Trophoblast cell (in vitro differentiated cells and primary cell): Measurements from ENCODE around the gene HPRT1.

ENCODE experiments used
- DNase-seq, 2 donors: peaks; one replicate each; pipeline ENCODE4 v3.0.0-alpha.2; 2016
- H2AFZ ChIP-seq: 2 replicates; pipeline ENCODE4 v1.6.1; 2013; ENCODE audit warnings: low read length, moderate library complexity, mild to moderate bottlenecking; ENCODE audit not compliant: insufficient read depth, poor library complexity
- H2AK5ac ChIP-seq: 2 replicates; pipeline ENCODE4 v1.6.1; 2013; ENCODE audit warnings: mild to moderate bottlenecking, low read length
- H2BK120ac ChIP-seq: 2 replicates; pipeline ENCODE4 v1.6.1; 2013; ENCODE audit warnings: low read length, mild to moderate bottlenecking, moderate library complexity; ENCODE audit not compliant: insufficient read depth, poor library complexity
- H2BK12ac ChIP-seq: 2 replicates; pipeline ENCODE4 v1.6.1; 2013; ENCODE audit warnings: mild to moderate bottlenecking, low read length, moderate library complexity
- H2BK5ac ChIP-seq: 2 replicates; pipeline ENCODE4 v1.6.1; 2013; ENCODE audit warnings: low read length, low read depth, moderate library complexity, mild to moderate bottlenecking; ENCODE audit not compliant: poor library complexity
- H3K14ac ChIP-seq: 2 replicates; pipeline ENCODE4 v1.6.1; 2013; ENCODE audit warnings: mild to moderate bottlenecking, low read length
- H3K18ac ChIP-seq: 2 replicates; pipeline ENCODE4 v1.6.1; 2013; ENCODE audit warnings: mild to moderate bottlenecking, low read length
- H3K23ac ChIP-seq: 2 replicates; pipeline ENCODE4 v1.6.1; 2013; ENCODE audit warnings: low read length
- H3K27ac ChIP-seq: 2 replicates; pipeline ENCODE4 v1.5.1; 2013; ENCODE audit warnings: low read depth, mild to moderate bottlenecking, inconsistent platforms, low read length, moderate library complexity
- H3K27me3 ChIP-seq: 2 replicates; pipeline ENCODE4 v1.6.1; 2013; ENCODE audit warnings: inconsistent platforms, mild to moderate bottlenecking, low read length, moderate library complexity; ENCODE audit not compliant: insufficient read depth
- H3K36me3 ChIP-seq, 2 experiments: 1 replicate in 1 of 2; 2 replicates in 1 of 2; pipeline ENCODE4 v1.6.1; 2013; ENCODE audit warnings: low read length in 2 of 2, mild to moderate bottlenecking in 2 of 2, moderate library complexity in 1 of 2; ENCODE audit not compliant: insufficient read depth in 2 of 2, control insufficient read depth in 1 of 2
- H3K4ac ChIP-seq: 2 replicates; pipeline ENCODE4 v1.6.1; 2013; ENCODE audit warnings: low read depth, mild to moderate bottlenecking, low read length, moderate library complexity
- H3K4me1 ChIP-seq, 2 experiments: 1 replicate in 1 of 2; 2 replicates in 1 of 2; pipeline ENCODE4 v1.6.1; 2013; ENCODE audit warnings: low read length in 2 of 2, mild to moderate bottlenecking in 2 of 2, moderate library complexity in 1 of 2; ENCODE audit not compliant: insufficient read depth in 2 of 2, control insufficient read depth in 1 of 2
- H3K4me2 ChIP-seq: 2 replicates; pipeline ENCODE4 v1.6.1; 2013; ENCODE audit warnings: inconsistent platforms, mild to moderate bottlenecking, low read length, moderate library complexity
- H3K4me3 ChIP-seq: 2 replicates; pipeline ENCODE4 v1.5.1; 2013; ENCODE audit warnings: mild to moderate bottlenecking, low read depth, low read length, inconsistent platforms
- H3K79me1 ChIP-seq: one replicate; pipeline ENCODE4 v1.6.1; 2013; ENCODE audit warnings: low read length
- H3K79me2 ChIP-seq: 2 replicates; pipeline ENCODE4 v1.6.1; 2013; ENCODE audit warnings: low read length, mild to moderate bottlenecking; ENCODE audit not compliant: control insufficient read depth, insufficient read depth, poor library complexity
- H3K9ac ChIP-seq: 2 replicates; pipeline ENCODE4 v1.6.1; 2013; ENCODE audit warnings: mild to moderate bottlenecking, low read length
- H3K9me3 ChIP-seq: 2 replicates; pipeline ENCODE4 v1.6.1; 2013; ENCODE audit warnings: low read depth, mild to moderate bottlenecking, control low read depth, inconsistent platforms, low read length; ENCODE audit not compliant: insufficient read depth
- H4K12ac ChIP-seq: 2 replicates; pipeline ENCODE4 v1.6.1; 2013; ENCODE audit warnings: low read depth, mild to moderate bottlenecking, low read length, moderate library complexity
- H4K8ac ChIP-seq: 2 replicates; pipeline ENCODE4 v1.6.1; 2013; ENCODE audit warnings: low read depth, mild to moderate bottlenecking, low read length, moderate library complexity
- H4K91ac ChIP-seq: one replicate; pipeline ENCODE4 v1.6.1; 2013; ENCODE audit warnings: low read depth, mild to moderate bottlenecking, low read length, moderate library complexity
- WGBS: extraction: QIAGEN DNeasy Blood & Tissue Kit; methylation state at CpG from one replicate; pipeline ENCODE4 v1.1.7; 2013; ENCODE audit warnings: missing lambda C conversion rate; ENCODE audit not compliant: insufficient read length, insufficient coverage; ENCODE audit errors: extremely low coverage; 5-methylcytosine and 5-hydroxymethylcytosine counted together

HPRT1 gene

GRCh38 chrX:134541906-134542305, 81.9 kb downstream of the HPRT1 start:
- WGBS, result no CpG with 5 or more reads among the region's 3 CpGs
- no peak overlapping the region for H3K4me2 ChIP-seq

GRCh38 chrX:134542485-134542884, 82.5 kb downstream of the HPRT1 start:
- no CpG with 5 or more reads among the region's 2 CpGs for WGBS
- Histone ChIP-seq H3K4me3 (no peak overlapping the region), H3K79me2 (no peaks in the 10 kb centered on the region), H2BK12ac (no peak overlapping the region), H4K12ac (no peak overlapping the region), H2BK5ac (no peak overlapping the region), H4K91ac (no peak overlapping the region), H2AFZ (no peak overlapping the region), H3K27me3 (no peaks in the 10 kb centered on the region), H3K36me3 (peaks cover 0 to 2% of the 10 kb centered on the region in 2 experiments), H3K79me1 (peaks cover 6% of the 10 kb centered on the region), H3K23ac (no peak overlapping the region), H3K14ac (no peak overlapping the region), H3K4me2 (no peak overlapping the region), H3K9ac (no peak overlapping the region), H3K18ac (no peak overlapping the region), H2AK5ac (no peak overlapping the region), H3K4ac (no peak overlapping the region), H3K27ac (no peak overlapping the region), H2BK120ac (no peak overlapping the region), H4K8ac (no peak overlapping the region), H3K4me1 (peaks cover 4 to 8% of the 10 kb centered on the region in 2 experiments), H3K9me3 (no peaks in the 10 kb centered on the region)
- DNase-seq, result peak in 1 of 2 donors; percentile 45

More at GRCh38 chrX:134541906-134542305, 81.9 kb downstream of the HPRT1 start:
- Histone ChIP-seq H3K79me1 (peaks cover 6% of the 10 kb centered on the region), H4K91ac (no peak overlapping the region), H2BK5ac (no peak overlapping the region), H3K14ac (no peak overlapping the region), H3K4ac (no peak overlapping the region), H3K23ac (no peak overlapping the region), H2BK120ac (no peak overlapping the region), H3K27me3 (no peaks in the 10 kb centered on the region), H3K4me1 (peaks cover 8 to 13% of the 10 kb centered on the region in 2 experiments), H3K79me2 (no peaks in the 10 kb centered on the region), H2AFZ (no peak overlapping the region), H3K4me3 (no peak overlapping the region), H4K12ac (no peak overlapping the region), H3K27ac (no peak overlapping the region), H3K18ac (no peak overlapping the region), H2BK12ac (no peak overlapping the region), H2AK5ac (no peak overlapping the region), H3K9ac (no peak overlapping the region), H3K36me3 (peaks cover 0 to 2% of the 10 kb centered on the region in 2 experiments), H4K8ac (no peak overlapping the region), H3K9me3 (no peaks in the 10 kb centered on the region)
- peak in 1 of 2 donors; percentile 14 for DNase-seq

GRCh38 chrX:134543288-134543687, 83.3 kb downstream of the HPRT1 start:
- Histone ChIP-seq H3K4me2 (no peak overlapping the region), H3K14ac (no peak overlapping the region), H3K79me2 (no peaks in the 10 kb centered on the region), H3K18ac (no peak overlapping the region), H3K4me3 (no peak overlapping the region), H3K4me1 (peaks cover 0 to 6% of the 10 kb centered on the region in 2 experiments), H3K4ac (no peak overlapping the region), H3K27me3 (no peaks in the 10 kb centered on the region), H3K9ac (no peak overlapping the region), H4K91ac (no peak overlapping the region), H2AK5ac (no peak overlapping the region), H3K79me1 (peaks cover 6% of the 10 kb centered on the region), H4K8ac (no peak overlapping the region), H2BK120ac (no peak overlapping the region), H2BK5ac (no peak overlapping the region), H3K23ac (no peak overlapping the region), H3K9me3 (no peaks in the 10 kb centered on the region), H2BK12ac (no peak overlapping the region), H2AFZ (no peak overlapping the region), H3K27ac (no peak overlapping the region), H3K36me3 (peaks cover 0 to 2% of the 10 kb centered on the region in 2 experiments), H4K12ac (no peak overlapping the region)
- WGBS, result no CpG with 5 or more reads among the region's 3 CpGs
- no peak for DNase-seq

GRCh38 chrX:134544135-134544512, 84.2 kb downstream of the HPRT1 start:
- H3K36me3 ChIP-seq, result peaks cover 0 to 2% of the 10 kb centered on the region in 2 experiments

More at GRCh38 chrX:134544135-134544512, 84.2 kb downstream of the HPRT1 start:
- Histone ChIP-seq H3K79me2 (peaks cover under 1% of the 10 kb centered on the region), H3K4me1 (peaks cover 0 to 6% of the 10 kb centered on the region in 2 experiments), H3K4me2 (peak overlapping the region; percentile 75), H3K4me3 (no peak overlapping the region), H2BK5ac (no peak overlapping the region), H4K12ac (no peak overlapping the region), H3K23ac (no peak overlapping the region), H3K27ac (no peak overlapping the region), H3K27me3 (no peaks in the 10 kb centered on the region), H2AK5ac (no peak overlapping the region), H3K9me3 (no peaks in the 10 kb centered on the region), H4K91ac (no peak overlapping the region), H3K9ac (no peak overlapping the region), H2BK12ac (no peak overlapping the region), H3K79me1 (peaks cover 7% of the 10 kb centered on the region), H3K14ac (no peak overlapping the region), H2BK120ac (no peak overlapping the region), H2AFZ (no peak overlapping the region), H4K8ac (peak overlapping the region; percentile 77), H3K4ac (no peak overlapping the region), H3K18ac (no peak overlapping the region)
- no peak for DNase-seq
- no CpG with 5 or more reads among the region's 6 CpGs for WGBS
